Activated B cell treated with CpG ODN at 0.5 μM for 24 hours (primary cell): ENCODE data around the gene NKIRAS1. TPM values are rescaled to one million over a fixed set of nuclear protein-coding genes. Genes with fewer than 3 reads are reported as not detected.

Experiments
- ATAC-seq: fragments of 200-7000 bp; cut with Tn5 transposase; one replicate; pipeline ENCODE4 v1.10.0; 2021; ENCODE audit warnings: low read depth, mild to moderate bottlenecking, moderate library complexity
- CTCF ChIA-PET: fragments of 350-600 bp; sonication (Branson Sonifier 250); formaldehyde crosslinking; loops from one replicate; lab custom pipeline; 2021; ENCODE audit warnings: antibody characterized with exemption; lab: Charles Lee
- POLR2A ChIA-PET: fragments of 350-600 bp; sonication (Branson Sonifier 250); formaldehyde crosslinking; loops from one replicate; lab custom pipeline; 2021; ENCODE audit warnings: antibody characterized with exemption; lab: Charles Lee
- DNase-seq: peaks from one replicate; pipeline ENCODE4 v3.0.0; 2022
- H3K27ac Mint-ChIP-seq: one replicate; pipeline ENCODE4 v1.8.0; 2020; ENCODE audit warnings: mixed read lengths
- H3K27me3 Mint-ChIP-seq: one replicate; pipeline ENCODE4 v1.8.0; 2021; ENCODE audit warnings: mixed read lengths
- H3K36me3 Mint-ChIP-seq: one replicate; pipeline ENCODE4 v1.8.0; 2021; ENCODE audit warnings: low read depth, mixed read lengths
- H3K4me1 Mint-ChIP-seq: one replicate; pipeline ENCODE4 v1.8.0; 2021; ENCODE audit warnings: mixed read lengths
- H3K4me3 Mint-ChIP-seq: one replicate; pipeline ENCODE4 v1.8.0; 2020; ENCODE audit warnings: mild to moderate bottlenecking, mixed read lengths
- H3K9me3 Mint-ChIP-seq: one replicate; pipeline ENCODE4 v1.8.0; 2020; ENCODE audit warnings: mixed read lengths
- intact Hi-C: fragments of 100-400 bp; cut with micrococcal nuclease; formaldehyde crosslinking; loops from one replicate; pipeline ENCODE4 v1.15.1; 2024
- total RNA-seq: library from RNA; stranded (reverse); gene quantifications from 2 replicates; pipeline ENCODE4 v1.2.3, GENCODE V29; 2022
- TF ChIP-seq, protein P1 (sequence below): fragments of 200-600 bp; IDR thresholded peaks from one replicate; pipeline ENCODE4 v1.8.0; 2022; ENCODE audit warnings: antibody characterized with exemption, mild to moderate bottlenecking

NKIRAS1 gene
- total RNA-seq, 1 donor from 2014 or later, result 3.4 TPM

DNA sequence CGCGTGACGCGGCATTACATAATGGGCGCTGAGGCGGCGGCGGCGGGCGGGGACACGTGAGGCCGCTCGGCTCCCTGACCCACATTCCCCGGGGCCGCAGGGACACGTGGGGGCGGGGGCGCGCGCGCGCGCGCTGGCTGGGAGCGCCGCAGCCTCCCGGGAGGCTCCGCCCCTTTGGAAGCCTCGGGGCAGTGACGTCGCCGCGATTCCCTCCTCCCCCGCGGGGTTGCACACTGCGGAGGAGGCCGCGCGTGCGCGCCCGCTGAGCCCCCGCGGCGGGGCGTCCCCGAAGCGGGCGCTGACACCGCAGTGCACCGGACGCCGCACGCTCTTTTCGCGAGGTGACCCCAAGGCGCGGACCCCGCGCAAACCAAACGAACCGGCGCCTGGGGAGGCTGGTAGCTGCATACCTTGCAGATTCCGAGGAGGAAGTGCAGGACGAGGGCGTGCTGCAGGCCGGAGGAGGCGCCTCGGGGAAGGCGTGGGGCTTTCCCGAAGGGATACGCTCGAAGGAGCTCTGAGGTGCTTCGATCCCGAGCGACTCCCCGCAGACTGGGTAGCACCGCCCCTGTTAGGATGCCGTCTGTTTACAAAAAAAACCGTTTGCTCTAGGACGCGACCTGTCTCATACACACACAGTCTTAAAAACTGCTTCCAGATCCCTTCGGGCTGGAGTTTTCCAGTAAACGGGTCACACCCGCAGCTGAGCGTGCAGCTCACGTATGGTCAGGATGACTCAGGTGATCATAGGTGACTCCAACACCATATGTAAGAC is 29.3 kb upstream of the NKIRAS1 start:
- ChIA-PET CTCF (interaction anchor here (1.1 kb wide), 1 partner anchor 30 kb away, joined by 5 read pairs; the partner anchor contains the start of genes NKIRAS1 and RPL15), POLR2A (interaction anchor here (0.5 to 4.0 kb wide), 12 partner anchors 10 to 741 kb away, joined by 3 to 124 read pairs (median 3); partner anchors contain the start of genes NKIRAS1 and RPL15)
- Mint-ChIP-seq H3K4me3 (peak overlapping the region; percentile 86), H3K36me3 (peaks cover 7% of the 10 kb centered on the region), H3K9me3 (no peaks in the 10 kb centered on the region), H3K27me3 (no peaks in the 10 kb centered on the region), H3K27ac (peak overlapping the region; percentile 94), H3K4me1 (peaks cover 43% of the 10 kb centered on the region)
- peak; percentile 97 for DNase-seq
- ATAC-seq, result peak; percentile 79
- intact Hi-C loops, result loop anchor here (1.0 to 10.0 kb wide), 9 partner anchors 29 to 1836 kb away; partner anchors contain the start of genes RPL15, TOP2B and UBE2E2
- TF ChIP-seq, protein P1, sequence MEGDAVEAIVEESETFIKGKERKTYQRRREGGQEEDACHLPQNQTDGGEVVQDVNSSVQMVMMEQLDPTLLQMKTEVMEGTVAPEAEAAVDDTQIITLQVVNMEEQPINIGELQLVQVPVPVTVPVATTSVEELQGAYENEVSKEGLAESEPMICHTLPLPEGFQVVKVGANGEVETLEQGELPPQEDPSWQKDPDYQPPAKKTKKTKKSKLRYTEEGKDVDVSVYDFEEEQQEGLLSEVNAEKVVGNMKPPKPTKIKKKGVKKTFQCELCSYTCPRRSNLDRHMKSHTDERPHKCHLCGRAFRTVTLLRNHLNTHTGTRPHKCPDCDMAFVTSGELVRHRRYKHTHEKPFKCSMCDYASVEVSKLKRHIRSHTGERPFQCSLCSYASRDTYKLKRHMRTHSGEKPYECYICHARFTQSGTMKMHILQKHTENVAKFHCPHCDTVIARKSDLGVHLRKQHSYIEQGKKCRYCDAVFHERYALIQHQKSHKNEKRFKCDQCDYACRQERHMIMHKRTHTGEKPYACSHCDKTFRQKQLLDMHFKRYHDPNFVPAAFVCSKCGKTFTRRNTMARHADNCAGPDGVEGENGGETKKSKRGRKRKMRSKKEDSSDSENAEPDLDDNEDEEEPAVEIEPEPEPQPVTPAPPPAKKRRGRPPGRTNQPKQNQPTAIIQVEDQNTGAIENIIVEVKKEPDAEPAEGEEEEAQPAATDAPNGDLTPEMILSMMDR, result no peak

DNA sequence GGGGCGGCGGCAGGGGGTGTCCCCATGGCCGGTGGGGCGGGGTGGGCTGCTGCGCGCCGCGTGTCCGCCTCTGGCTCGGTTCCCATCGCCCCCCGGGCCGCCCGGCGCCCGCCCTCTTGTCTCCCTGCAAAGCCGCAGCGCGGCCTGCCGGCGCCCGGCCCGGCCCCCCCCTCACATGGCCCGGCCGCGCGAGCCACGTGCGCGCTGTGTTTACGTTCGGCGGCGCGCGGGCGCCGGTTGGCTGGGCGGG is 28.8 kb upstream of the NKIRAS1 start:
- POLR2A ChIA-PET, result interaction anchor here (0.6 to 4.0 kb wide), 4 partner anchors 28 to 741 kb away, joined by 3 to 124 read pairs (median 5); partner anchors contain the start of genes NKIRAS1 and RPL15
- intact Hi-C loops, result loop anchor here (1.0 to 10.0 kb wide), 7 partner anchors 28 to 1837 kb away; partner anchors contain the start of genes RPL15 and TOP2B
- no peaks in the 10 kb centered on the region for H3K27me3 Mint-ChIP-seq
- H3K9me3 Mint-ChIP-seq, result no peaks in the 10 kb centered on the region
- TF ChIP-seq, protein P1, result no peak
- H3K27ac Mint-ChIP-seq, result no peak overlapping the region
- peaks cover 7% of the 10 kb centered on the region for H3K36me3 Mint-ChIP-seq
- DNase-seq, result no peak
- CTCF ChIA-PET, result interaction anchor here (1.1 kb wide), 1 partner anchor 29 kb away, joined by 5 read pairs; the partner anchor contains the start of genes NKIRAS1 and RPL15
- H3K4me1 Mint-ChIP-seq, result peaks cover 40% of the 10 kb centered on the region
- H3K4me3 Mint-ChIP-seq, result peak overlapping the region; percentile 68
- no peak for ATAC-seq

DNA sequence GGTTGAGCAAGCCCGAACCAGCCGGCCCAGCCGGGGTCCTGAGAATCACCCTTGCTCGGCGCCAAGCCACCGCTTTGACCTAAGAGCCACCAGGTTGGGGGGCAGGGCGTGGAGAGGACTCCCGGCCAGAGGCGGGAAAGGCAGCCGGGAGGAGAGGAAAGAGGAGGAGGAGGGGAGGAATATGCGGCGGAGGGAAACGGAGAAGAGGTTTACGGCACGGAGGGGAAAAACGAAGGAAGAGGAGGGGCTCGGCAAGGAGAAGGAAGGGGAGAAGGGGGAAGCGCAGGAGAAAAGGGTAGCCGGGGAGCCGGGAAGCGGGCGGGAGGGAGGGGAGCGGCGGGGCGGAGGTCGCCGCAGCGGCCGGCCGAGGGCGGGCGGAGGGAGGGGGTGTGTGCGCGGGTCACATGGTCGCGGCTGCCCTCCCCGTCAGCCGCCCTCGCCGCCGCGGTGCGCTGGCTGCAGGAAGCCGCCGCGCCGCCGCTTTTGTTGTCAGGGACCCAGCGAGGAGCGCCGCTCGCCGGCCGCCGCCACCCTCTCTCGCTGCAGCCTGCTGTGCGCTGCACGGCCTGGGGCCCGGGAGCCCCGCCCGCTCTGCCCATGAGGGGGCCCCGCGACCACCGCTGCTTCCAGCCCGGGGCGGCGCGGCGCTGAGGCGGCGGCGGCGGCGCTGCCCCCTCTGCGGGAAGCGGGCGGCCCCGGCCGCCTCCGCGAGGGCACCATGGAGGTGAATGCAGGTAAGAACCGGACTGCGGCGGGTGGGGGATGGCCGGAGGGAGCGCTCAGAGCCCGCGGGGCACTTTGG is 28.3 kb upstream of the NKIRAS1 start, which contains the start of gene NR1D2:
TSS of gene NR1D2 (plus strand) at position 426 of the 802 bp plus-strand sequence. CDS start at position 719, 293 bp downstream.
- intact Hi-C loops, result loop anchor here (1.0 to 10.0 kb wide), 7 partner anchors 28 to 1837 kb away; partner anchors contain the start of genes RPL15 and TOP2B
- peaks cover 34% of the 10 kb centered on the region for H3K4me1 Mint-ChIP-seq

DNA sequence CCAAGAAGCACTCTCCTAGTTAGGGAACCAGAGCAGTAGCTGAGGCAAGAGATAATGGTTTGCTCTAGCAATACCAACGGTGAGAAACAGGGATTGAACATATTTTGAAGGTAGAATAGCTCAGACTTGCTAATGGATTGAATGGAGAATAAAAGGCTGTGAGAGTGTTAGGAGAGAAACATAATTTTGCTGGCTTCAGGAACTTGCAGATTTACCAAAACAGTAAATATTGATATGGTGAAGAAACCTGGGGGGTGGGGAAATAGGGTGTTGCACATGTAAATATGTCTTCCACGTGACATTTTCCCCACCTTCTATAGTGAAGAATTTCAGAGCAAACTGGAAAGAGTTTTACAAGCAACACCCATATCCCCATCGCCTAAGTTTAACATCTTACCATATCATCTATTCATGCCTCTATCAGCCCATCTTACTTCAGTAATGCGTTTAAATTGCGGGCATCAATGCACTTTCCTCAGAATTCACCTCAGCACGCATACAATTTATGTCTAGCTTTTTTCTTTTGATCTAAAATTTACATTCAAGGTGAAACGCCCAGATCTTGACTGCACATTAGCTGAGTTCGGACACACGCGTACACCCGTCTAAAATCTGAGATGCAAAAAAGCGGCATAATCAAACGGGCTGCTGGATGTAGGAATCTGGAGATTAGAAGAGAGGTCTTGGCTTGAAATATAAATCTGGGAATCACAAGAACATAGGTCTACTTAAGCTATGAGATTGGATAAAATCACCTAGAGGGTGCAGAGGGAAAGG is 27.4 kb upstream of the NKIRAS1 start:
- DNase-seq, result no peak
- ChIA-PET POLR2A (interaction anchor here (1.6 to 4.0 kb wide), 2 partner anchors 9 to 27 kb away, joined by 8 to 124 read pairs; partner anchors contain the start of genes NKIRAS1 and RPL15), CTCF (interaction anchor here (1.2 kb wide), 1 partner anchor 20 kb away, joined by 3 read pairs; no protein-coding TSS in a partner anchor)
- TF ChIP-seq, protein P1, result no peak
- no peaks in the 10 kb centered on the region for H3K27me3 Mint-ChIP-seq
- ATAC-seq, result no peak
- peak overlapping the region; percentile 88 for H3K4me3 Mint-ChIP-seq
- intact Hi-C loops, result loop anchor here (2.0 to 10.0 kb wide), 2 partner anchors 55 to 1721 kb away; partner anchors contain the start of gene TOP2B
- peak overlapping the region; percentile 84 for H3K27ac Mint-ChIP-seq
- H3K36me3 Mint-ChIP-seq, result peaks cover 6% of the 10 kb centered on the region
- H3K9me3 Mint-ChIP-seq, result no peaks in the 10 kb centered on the region
- peaks cover 26% of the 10 kb centered on the region for H3K4me1 Mint-ChIP-seq

More for the DNA sequence above, 28.3 kb upstream of the NKIRAS1 start, which contains the start of gene NR1D2:
- Mint-ChIP-seq H3K27ac (peak within 1 kb of the TSS; percentile 94), H3K4me3 (peak within 1 kb of the TSS; percentile 88), H3K27me3 (no peaks in the 10 kb centered on the region), H3K36me3 (peaks cover 7% of the 10 kb centered on the region), H3K9me3 (no peaks in the 10 kb centered on the region)
- ChIA-PET CTCF (interaction anchor here (1.2 kb wide), 1 partner anchor 21 kb away, joined by 3 read pairs; no protein-coding TSS in a partner anchor), POLR2A (interaction anchor here (4.0 kb wide), 1 partner anchor 28 kb away, joined by 124 read pairs; the partner anchor contains the start of genes NKIRAS1 and RPL15)
- TF ChIP-seq, protein P1, result no peak
- ATAC-seq, result peak; percentile 43
- peak; percentile 75 for DNase-seq
